HG02981 (cell line): Measurements from ENCODE around the gene LYRM1.
"Not testable (repeated sequence)": the region's sequence is repeated elsewhere in the genome, so short reads cannot be mapped to it uniquely, and the experiment has no call there.

ENCODE experiments used
- ATAC-seq: cut with Tn5 transposase; IDR thresholded peaks from one replicate; pipeline ENCODE4 v1.9.1; 2021; ENCODE audit warnings: mild to moderate bottlenecking, moderate library complexity; ENCODE audit not compliant: unreplicated experiment

The LYRM1 gene, protein sequence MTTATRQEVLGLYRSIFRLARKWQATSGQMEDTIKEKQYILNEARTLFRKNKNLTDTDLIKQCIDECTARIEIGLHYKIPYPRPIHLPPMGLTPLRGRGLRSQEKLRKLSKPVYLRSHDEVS

DNA sequence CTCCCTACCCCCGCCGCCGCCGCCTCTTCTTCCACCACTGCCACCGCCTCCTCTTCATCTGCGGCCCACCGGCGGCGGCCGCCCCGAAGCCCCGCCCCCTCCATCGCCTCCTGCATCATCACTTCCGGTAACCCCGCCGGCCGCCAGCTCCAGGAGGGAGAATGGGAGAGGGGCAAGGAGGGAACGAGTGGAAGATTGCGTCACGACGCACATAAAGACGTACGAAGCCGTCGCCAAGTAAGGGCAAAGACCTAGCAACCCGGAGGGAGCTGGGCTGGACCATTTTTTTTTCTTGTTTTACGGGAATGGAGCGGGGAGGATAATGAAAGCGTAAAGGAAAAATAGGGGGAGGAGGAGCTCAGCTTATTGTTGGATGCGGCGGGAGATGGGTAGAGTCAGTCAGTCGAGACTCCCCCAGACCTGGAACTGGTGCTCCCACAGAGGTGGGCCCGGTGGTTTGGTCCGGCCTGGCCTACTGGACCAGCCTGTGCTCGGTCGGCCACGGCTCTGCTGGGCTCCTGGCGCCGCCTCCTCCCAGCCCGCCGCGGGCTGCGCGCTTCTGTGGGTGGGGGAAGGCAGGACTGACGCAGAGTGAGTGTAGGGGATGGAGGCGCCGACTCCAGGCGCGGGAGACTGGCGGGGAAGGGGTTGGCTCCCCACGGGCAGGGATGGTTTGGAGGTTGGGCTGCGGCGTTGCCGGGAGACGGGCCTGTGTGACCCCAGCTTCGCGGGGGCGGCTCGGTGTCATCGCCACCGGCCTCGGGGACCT lies at the start of gene LYRM1, which contains the start of gene DCUN1D3:
Gene LYRM1, plus strand, starts transcription at position 473 of the 769 bp plus-strand sequence. CDS start 14,785 bp downstream, outside the sequence.
Gene DCUN1D3, minus strand, starts transcription at position 60 of the 769 bp plus-strand sequence. CDS start 37,820 bp downstream, outside the sequence.
- peak; percentile 60 for ATAC-seq

DNA sequence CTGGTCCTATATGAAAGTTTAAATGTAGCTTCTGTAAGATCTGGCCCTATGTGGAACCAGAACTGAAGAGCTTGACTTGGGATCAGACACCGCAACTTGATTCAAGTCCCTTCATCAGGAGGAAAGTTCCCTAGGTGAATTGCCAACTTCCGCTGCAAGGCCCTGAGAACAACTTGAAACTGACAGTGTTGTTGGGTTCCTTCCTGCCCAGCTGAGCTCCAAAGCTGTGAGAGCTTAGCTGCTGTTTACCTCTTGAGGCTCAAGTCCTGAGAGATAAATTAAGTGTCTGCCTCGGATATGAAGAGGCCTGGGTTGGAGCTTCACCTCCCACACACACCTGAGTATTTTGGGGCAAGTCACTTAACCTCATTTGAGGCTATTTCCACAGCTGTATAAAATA lies 49.6 kb upstream of the LYRM1 start:
- ATAC-seq = no peak

DNA sequence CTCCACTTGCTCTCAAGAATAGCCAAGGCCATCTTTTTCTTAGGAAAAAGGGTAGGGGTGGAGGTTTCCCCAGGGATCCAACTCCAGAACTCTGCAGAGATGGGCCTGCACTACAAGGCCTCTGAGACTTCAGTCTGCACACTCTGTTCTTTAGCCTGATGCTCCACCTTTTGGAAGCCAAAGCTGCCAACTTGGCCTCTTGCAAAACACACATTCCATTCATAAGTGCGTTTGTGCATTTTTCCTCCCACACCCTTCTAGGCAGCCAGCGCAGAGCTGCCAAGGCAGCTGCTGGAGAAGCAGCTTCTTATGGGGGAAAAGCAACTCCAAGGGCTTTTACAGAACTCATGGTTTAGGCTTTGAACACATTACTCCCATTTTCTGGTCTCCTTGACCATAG lies 49.0 kb upstream of the LYRM1 start:
- no peak for ATAC-seq

DNA sequence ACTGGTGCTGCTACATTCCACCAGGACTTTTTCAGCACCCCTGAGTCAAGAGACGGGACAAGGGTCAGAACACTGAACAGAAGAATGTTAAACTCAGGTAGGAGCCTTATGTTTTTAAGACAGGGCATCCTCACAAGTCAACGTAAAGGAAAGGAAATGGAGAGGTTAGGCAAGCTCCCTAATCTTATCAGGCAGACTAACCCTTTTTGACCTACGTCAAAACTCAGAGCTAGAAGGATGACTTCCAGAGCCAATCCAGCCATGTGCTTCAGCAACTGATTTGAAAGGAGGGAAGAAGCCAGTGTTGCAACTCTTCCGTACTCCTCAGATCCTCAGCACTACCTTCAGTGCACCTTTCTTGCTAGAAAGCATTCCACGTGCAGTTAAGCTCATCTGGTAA lies 47.4 kb upstream of the LYRM1 start:
- ATAC-seq = no peak

DNA sequence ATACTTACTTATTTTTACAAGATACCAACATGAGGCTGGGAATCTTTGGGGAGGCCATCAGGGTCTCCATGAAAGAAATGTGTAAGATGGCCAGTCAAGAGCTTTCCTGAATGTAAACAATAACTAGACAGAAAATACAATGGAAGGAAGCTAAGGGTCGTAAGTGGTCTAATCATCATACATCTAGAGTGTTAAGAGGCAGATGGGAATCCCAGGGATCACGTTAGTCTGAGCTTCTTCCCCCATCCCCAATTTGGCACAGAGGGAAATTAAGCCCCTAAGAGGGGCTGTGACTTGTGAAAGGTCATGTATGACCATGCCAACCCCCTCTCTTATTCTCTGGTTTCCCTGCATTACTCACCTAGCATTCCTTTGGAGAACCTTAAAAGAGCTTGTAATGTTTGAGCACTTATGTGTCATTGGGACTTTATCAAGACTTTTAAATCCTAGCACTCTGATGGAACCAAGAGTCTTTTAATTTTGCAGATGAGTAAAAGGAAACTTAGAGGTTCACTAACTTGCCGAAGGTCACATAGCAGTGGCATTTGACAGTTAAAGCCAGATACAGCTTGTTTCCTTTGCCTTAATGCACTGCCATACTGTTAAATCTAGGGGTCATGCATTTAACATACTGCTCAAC lies 46.5 kb upstream of the LYRM1 start:
- ATAC-seq = no peak

DNA sequence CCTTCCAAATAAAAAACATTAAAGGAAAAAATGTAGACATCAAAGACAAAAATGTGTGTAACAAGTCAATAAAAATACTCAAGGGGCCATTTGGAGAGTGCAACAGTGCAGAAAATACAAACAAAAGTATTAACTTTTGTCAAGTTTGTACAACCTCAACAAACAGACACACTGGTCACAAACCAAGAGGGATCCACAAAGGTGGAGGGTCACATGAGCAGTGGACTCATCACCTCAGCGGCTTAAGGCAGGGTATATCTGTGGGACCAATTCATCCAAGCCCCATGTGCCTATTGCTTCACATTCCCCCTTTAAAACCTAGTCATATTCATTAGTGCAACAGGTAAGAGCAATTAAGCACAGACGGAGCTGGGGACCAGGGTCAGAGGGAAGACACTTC lies 45.6 kb upstream of the LYRM1 start:
- no peak for ATAC-seq

DNA sequence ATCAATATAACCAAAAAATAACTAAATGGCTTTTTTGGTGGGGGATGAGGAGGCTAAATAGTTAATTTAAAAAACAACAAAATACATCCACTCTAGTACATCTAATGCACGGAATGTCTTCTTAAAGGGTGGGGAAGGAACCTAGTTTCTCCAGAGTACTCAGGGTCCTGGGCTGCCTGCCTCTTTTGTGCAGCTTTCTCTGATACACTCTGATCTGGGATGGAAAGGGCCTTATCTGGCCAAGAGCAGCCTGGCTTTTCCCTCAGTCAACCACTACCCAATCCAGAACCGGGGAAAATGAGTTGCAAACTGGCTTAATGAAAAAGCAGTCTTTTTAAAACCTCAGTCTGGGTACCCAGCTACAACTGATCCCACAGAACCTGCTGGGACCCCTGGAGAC lies 43.3 kb upstream of the LYRM1 start:
- ATAC-seq = no peak

DNA sequence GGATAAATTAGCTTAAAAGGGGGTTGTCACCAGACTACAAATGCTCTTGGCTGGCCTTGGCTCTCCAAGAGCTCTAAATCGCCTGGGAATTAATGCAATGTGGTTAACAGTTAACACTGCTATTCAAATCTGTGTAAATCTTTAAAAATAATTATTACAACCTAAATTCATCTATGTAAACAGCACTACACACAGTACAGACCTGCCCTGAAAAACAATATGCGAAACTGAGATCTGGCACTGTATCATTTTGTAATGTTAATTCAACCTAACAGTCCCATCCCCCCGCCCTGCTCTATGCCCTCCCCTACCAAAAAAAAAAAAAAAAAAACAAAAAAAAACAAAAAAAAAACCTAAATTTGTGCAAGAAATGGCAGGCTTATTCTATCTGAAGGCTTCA lies 41.3 kb upstream of the LYRM1 start:
- ATAC-seq = no peak

DNA sequence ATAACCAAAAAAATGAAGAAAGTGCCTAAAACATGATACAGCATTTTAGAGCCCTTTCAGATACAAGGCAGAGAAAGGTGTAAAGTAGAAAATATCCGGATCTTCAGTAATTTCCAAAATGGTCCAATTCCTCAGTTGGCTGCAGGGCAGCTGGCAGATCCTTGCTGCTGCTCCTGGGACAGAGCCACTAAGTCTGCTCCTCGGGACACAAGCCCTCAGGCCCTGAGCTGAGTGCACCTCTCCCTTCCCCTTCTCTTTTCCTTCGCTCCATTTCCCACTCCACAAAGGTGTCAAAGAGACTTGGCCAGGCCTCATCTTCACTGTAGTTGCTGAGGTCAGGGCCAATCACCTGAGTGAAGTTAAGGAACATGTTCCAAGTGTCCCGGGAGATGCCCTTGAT lies 40.9 kb upstream of the LYRM1 start:
- ATAC-seq = no peak

DNA sequence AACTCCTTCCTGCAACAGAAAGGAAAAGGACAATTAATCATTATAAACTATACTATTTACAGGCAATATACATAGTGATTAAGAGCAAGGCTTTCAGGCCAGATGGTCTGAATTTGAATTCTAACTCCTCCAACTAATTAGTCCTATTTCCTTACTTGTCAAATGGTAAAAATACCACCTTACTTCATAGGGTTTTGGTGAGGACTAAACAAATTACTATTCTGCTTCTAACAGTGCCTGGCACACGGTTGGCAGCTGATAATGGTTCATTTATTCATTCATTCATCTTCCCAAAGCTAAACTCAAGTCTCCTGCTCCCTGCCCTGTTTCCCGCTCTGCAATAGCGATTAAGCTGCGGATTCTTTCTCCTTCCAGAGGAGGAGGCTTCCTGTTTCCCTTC lies 40.2 kb upstream of the LYRM1 start:
- ATAC-seq = no peak

DNA sequence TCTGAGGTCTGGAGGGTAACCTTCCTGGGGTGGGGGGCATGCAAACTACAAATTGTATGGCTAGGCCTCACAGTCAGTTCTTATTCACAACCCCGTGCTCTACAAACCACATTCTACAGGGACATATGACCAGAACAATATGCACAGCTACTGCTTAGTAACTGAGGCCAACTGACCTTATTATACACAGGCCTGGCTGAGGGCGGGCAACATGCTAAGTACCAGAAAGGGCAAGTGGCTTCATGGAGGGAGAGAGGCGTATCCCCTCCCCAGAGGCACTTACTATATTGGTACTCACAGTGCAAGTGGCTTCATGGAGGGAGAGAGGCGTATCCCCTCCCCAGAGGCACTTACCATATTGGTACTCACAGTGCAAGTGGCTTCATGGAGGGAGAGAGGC lies 39.6 kb upstream of the LYRM1 start:
- not testable (repeated sequence) for ATAC-seq

DNA sequence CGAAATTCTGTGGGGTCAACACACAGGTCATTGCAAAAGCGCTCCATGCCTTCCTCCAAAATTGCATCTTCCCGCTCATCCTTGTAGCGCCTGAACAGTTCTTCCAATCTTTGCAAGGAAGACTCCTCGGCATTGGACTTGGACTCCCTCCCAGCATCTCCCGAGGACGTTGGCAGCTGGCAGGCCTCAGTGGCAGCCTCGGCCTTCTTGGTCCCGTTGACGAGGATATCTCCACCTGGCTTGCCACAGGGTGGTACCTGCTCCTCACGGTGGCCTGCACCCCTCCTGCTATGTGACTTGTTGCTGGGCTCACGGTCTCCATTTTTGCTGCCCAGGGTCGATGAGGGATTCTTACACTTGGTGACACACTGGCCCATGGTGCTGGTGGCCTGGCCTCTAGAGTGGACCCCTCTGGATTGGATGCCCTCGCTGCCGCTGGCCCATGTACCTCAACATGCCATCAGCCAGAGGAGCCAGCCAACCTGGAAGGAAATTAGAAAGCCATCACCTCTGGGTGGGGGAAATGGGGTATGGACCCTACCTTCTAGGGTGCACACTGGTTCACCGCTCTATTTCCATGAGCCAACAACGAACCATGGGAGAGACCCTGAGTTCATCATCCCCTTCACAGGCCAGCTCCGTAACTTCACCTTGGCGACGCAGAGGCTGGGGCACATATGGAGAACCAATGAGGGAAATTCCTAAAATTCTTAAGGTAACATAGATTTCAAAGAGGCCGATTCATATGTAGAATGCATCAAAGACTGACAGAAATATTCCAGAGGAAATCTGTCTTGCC lies 38.2 kb upstream of the LYRM1 start:
- no peak for ATAC-seq

DNA sequence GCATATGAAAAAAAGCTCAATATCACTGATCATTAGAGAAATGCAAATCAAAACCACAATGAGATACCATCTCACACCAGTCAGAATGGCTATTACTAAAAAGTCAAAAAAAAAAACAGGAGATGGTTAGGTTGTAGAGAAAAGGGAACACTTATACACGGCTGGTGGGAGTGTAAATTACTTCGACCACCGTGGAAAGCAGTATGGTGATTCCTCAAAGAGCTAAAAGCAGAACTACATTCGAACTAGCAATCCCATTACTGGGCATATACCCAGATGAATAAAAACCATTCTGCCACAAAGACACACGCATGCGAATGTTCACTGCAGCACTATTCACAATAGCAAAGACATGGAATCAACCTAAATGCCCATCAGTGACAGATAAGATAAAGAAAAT lies 36.2 kb upstream of the LYRM1 start:
- not testable (repeated sequence) for ATAC-seq

DNA sequence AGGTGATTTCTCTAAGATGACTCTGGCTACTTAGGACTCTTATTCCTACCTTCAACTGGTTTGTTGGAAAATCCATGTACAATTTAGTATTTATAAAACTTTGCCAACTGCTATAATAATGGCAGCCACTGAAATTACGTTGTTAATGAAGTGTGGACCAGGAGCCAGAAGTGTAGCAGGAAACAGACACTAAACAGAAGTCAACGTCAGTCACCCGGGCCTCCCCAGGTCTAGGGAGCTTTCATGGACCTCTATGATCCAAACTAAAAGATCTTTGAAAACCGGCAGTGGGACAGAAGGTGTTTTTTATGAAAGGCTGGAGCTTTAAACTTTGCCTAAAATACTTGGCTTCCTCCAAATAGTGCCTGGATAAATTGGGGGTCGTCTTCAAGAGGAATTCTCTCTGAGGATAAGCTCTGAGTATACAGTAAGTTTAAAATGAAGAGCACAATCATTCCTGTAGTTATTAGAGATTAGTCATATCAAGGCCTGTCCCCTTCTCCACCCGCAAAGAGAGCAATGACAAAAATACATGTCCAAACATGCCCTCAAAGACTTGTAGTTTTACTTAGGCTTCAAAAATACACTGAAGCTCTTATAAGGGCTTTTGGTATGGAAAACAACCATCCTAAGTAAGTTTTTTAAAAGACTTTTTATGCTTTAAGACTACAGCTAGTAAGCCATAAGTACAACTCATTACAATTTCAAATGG lies 35.0 kb upstream of the LYRM1 start:
- ATAC-seq = peak; percentile 72

DNA sequence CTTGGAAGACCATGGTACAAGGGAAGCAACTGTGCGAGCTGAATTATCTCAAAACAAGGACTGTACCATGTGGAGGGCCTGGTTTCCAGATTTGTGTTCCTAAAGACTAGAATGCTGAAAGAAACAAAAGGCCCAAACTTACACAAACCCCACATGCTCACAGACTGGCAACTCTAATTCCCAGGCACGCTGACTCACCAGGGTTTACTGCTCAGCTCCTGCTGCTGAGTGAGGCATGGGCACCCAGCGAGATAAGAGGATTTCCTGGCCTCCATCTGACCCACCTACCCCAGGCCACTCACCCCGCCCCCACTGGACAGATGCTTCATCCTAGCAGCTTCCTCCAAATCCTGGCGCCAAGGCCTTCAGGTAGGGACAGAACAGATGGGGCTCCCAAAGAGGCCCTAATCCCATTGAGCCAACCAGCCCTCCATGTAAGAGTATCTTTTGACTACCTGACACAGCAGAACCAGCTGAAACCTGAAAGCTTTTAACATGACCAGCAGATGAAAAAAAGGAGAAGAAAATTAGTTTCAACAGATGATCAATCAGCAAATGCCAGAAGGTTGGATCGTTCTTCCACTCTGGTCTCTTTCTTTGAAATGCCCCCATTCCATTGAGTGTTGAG lies 34.3 kb upstream of the LYRM1 start:
- no peak for ATAC-seq

DNA sequence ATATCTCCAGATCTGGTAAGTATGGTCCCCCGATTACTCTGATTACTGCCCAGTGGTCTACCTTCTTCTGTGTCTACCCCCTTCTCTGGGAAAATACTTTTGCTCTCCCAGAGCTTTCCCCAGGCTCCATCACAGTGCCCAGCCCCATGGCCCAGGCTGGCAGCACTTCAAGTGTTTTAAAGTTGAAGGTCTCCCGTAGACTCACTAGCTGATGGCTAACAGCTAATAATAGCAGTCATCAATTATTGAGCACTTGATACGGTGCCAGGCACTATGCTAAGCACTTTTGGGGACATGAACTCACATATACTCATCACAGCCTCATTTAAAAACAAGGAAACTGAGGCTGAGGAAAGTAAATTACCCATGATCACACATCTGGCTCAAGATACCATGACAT lies 33.8 kb upstream of the LYRM1 start:
- no peak for ATAC-seq

DNA sequence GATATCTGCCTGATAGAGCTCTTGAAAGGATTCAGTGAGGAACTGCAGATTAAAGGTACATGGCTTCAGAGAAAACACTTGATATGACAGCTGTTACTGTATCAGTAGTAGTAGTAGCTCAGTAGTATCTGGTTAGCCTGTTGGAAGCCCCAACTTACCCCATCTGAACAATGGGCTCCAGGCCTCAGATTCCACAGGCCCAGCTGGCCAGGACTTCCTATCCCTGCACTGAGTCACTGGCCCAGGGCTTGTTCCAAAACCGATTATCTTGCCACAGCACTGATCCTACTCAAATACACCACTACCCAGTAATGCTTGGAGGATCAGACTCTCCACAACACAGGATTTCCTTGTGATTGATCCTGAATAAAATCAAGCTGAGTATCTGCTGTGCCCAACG lies 33.0 kb upstream of the LYRM1 start:
- no peak for ATAC-seq

DNA sequence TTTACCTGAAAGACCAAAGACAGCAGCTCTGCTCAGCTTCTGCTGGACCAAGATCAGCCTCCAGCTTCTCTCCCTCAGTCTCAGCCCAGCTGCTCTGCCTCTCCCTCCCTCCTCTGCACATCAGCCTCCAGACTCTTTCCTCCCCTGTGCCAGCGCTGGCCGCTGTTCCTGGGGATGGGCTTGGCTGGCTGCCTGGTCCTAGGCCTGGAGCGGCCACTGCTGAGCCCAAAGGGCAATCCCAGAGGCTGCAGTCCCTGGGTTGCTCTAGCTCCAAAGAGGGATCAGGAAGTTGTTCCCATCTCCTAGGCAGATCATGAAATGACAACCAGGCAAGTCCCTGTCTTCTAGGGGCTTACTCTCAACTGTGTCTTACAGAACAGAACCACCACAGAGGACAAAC lies 31.7 kb upstream of the LYRM1 start:
- no peak for ATAC-seq

DNA sequence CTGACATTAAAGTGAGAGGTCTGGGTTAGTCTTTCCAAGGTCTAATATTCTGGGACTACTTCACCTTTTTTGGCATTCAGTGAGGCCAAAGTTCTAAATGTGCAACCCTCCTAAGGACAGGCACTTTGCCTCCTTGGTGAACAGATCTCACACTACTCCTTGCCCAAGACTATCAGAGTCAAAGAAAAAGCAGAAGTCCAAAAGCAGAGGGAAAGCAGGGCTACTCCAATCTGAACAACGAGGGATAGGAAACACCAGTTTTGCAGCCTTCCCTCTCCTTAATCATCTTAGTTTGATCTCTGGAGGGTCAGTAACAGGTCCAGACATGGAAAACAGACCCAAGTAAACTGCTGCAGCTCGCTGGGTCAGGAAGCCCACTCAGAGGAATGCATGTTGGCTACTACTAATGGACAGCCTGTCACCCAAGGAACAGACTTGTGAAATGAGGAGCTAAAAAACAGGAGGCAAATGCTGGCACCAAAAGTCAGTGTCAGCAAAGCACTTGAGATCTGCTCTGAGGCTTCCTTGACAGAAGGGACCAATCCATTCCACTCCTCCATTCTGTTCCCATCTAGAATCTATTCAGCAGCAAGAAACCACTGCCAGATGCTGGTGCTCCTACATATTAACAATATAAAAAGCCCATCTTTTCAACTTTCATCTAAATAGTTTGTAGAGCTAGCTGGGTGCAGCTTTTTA lies 30.3 kb upstream of the LYRM1 start:
- no peak for ATAC-seq

DNA sequence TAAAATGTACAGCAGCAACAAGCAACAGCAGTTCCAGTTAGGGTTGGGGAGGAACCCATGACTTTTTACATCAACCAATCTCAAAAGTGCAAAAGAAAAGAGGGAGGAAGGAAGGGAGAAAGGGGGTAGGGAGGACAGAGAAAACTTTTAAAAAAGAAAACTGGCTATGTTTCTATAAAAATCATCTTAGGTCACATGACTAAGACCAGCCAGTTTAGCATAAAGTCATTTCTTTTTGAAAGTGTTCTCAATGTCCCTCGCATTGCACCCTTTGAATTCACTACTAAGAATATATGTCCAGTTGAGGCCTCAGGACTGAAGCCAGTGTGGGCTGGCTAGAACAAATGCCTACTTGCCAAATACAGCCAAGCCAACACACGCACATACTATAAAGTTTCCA lies 29.3 kb upstream of the LYRM1 start:
- ATAC-seq = no peak
